ENCODE data around the gene IGSF23. TPM values are rescaled to one million over a fixed set of nuclear protein-coding genes. Genes with fewer than 3 reads are reported as not detected.

IGSF23 gene
- total RNA-seq, 1 donor from 2014 or later: not detected

DNA sequence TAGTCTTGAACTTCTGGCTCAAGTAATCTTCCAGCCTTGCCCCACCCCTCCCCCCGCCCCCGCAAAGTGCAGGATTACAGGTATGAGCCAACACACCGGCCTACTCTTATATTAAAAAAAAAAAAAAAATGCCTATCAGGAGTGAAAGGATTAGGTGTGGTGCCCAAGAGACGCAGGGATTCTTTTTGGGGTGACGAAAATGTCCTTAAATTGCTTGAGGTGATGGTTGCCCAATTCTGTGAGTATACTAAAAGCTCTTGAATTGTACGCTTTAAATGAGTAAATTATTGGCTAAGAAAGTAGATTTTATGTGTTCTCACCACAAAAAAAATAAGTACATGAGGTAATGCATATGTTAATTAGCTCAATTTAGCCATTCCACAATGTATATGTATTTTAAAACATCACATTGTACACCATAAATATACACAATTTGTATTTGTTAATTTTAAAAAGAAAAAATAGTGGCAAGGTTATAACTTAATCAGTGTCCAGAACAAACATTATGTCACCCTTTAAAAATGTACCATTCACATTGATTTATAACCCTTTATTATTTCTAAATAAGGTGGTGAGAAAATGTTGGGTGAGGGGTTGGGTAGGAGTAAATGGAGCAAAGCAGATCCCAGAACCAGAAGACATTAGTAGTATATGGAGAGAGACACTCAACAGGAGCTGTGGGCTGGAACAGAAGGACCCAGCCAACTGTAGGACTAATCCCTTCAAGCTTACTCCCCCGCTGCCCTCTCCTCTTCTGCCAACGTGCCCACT lies 3.9 kb downstream of the IGSF23 start:
- H3K27ac Mint-ChIP-seq: no peak overlapping the region
- H3K4me2 ChIP-seq: no peak overlapping the region
- no peak overlapping the region for H3K4me3 Mint-ChIP-seq
- H2AFZ ChIP-seq (replicated peaks): no peak overlapping the region
- no peaks in the 10 kb centered on the region for H3K36me3 Mint-ChIP-seq
- H3K4me1 Mint-ChIP-seq: no peaks in the 10 kb centered on the region
- H3K79me2 ChIP-seq (ENCODE audit: low read depth): no peaks in the 10 kb centered on the region
- no peaks in the 10 kb centered on the region for H3F3A ChIP-seq (ENCODE audit: low read depth)
- no peak for DNase-seq (ENCODE audit: low spot score)
- no peaks in the 10 kb centered on the region for H3K36me3 ChIP-seq
- no peaks in the 10 kb centered on the region for H4K20me1 ChIP-seq (ENCODE audit: low read depth)
- no peak overlapping the region for H3K9ac ChIP-seq
- no peaks in the 10 kb centered on the region for H3K9me3 Mint-ChIP-seq
- TF ChIP-seq, protein P1, sequence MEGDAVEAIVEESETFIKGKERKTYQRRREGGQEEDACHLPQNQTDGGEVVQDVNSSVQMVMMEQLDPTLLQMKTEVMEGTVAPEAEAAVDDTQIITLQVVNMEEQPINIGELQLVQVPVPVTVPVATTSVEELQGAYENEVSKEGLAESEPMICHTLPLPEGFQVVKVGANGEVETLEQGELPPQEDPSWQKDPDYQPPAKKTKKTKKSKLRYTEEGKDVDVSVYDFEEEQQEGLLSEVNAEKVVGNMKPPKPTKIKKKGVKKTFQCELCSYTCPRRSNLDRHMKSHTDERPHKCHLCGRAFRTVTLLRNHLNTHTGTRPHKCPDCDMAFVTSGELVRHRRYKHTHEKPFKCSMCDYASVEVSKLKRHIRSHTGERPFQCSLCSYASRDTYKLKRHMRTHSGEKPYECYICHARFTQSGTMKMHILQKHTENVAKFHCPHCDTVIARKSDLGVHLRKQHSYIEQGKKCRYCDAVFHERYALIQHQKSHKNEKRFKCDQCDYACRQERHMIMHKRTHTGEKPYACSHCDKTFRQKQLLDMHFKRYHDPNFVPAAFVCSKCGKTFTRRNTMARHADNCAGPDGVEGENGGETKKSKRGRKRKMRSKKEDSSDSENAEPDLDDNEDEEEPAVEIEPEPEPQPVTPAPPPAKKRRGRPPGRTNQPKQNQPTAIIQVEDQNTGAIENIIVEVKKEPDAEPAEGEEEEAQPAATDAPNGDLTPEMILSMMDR (IDR thresholded peaks at IDR 0.05): no peak
- TF ChIP-seq EZH2 (IDR thresholded peaks at IDR 0.05) (no peak), EZH2phosphoT487 (IDR thresholded peaks at IDR 0.05) (no peak)
- H3K4me1 ChIP-seq: no peaks in the 10 kb centered on the region
- peaks cover 4% of the 10 kb centered on the region for H3K27me3 Mint-ChIP-seq (ENCODE audit: insufficient read depth, low read depth)
- no peaks in the 10 kb centered on the region for H3K27me3 ChIP-seq
- no peaks in the 10 kb centered on the region for H3K9me3 ChIP-seq (ENCODE audit: low read depth)
- no peak overlapping the region for H3K4me3 ChIP-seq
- H3K27ac ChIP-seq: no peak overlapping the region

DNA sequence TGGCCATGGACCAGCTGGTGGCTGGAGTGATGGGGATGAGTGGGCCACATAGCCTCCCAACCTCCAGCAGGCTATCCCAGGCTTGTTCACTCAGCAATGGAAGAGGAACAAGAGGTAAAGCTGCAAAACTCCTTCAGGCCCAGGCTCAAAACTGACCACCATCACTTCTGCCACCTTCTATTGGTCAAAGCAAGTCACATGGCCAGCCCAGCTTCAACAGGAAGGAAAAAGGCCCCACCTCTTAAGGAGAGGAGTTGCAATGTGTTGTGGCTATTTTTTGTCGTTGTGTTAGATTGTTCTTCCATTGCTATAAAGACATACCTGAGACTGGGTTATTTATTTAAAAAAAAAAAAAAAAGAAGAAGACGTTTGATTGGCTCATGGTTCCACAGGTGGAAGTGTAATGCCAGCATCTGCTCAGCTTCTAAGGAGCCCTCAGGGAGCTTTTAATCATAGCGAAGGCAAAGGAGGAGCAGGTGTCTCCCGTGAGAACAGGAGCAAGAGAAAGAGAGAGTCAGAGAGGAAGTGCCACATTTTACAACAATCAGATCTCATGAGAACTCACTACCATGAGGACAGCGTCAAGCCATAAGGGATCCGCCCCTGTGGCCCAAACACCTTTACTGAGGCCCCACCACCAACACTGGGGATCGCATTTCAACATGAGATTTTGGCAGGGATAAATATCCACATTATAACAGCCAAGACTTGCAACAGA lies 5.4 kb downstream of the IGSF23 start:
- Histone ChIP-seq H2AFZ (replicated peaks) (no peak overlapping the region), H3K4me1 (no peaks in the 10 kb centered on the region), H3K79me2 (ENCODE audit: low read depth) (no peaks in the 10 kb centered on the region), H3K9me3 (ENCODE audit: low read depth) (no peaks in the 10 kb centered on the region), H3K27ac (no peak overlapping the region), H3K9ac (no peak overlapping the region), H3K27me3 (no peaks in the 10 kb centered on the region), H3F3A (ENCODE audit: low read depth) (no peaks in the 10 kb centered on the region), H3K4me2 (no peak overlapping the region), H4K20me1 (ENCODE audit: low read depth) (no peaks in the 10 kb centered on the region), H3K36me3 (no peaks in the 10 kb centered on the region), H3K4me3 (no peak overlapping the region)
- Mint-ChIP-seq H3K27me3 (ENCODE audit: insufficient read depth, low read depth) (peaks cover 4% of the 10 kb centered on the region), H3K27ac (no peak overlapping the region), H3K36me3 (no peaks in the 10 kb centered on the region), H3K9me3 (no peaks in the 10 kb centered on the region), H3K4me1 (no peaks in the 10 kb centered on the region), H3K4me3 (no peak overlapping the region)
- TF ChIP-seq, protein P1 (IDR thresholded peaks at IDR 0.05): no peak
- TF ChIP-seq EZH2phosphoT487 (IDR thresholded peaks at IDR 0.05) (no peak), EZH2 (IDR thresholded peaks at IDR 0.05) (no peak)
- DNase-seq (ENCODE audit: low spot score): no peak

DNA sequence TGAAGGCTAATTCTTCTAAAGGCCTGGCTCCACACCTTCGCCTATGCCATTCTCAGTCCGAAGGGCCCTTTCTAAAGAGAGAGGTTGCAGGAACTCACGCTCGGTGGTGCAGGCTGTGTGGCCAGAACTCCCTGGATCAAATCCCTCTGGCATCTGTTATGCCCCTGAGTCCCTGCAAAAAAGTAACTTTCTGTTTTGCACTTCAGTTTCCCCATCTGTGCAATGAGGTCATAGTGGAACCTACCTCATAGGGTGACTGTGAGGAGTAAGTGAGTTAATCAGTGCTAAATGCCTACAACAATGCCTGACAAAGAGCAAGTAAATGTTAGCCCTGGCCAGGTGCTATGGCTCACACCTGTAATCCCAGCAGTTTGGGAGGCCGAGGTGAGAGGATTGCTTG lies 7.3 kb downstream of the IGSF23 start:
- Histone ChIP-seq H4K20me1 (ENCODE audit: low read depth) (no peaks in the 10 kb centered on the region), H3K4me3 (no peak overlapping the region), H3K4me2 (no peak overlapping the region), H3K27ac (no peak overlapping the region), H3K79me2 (ENCODE audit: low read depth) (no peaks in the 10 kb centered on the region), H2AFZ (replicated peaks) (no peak overlapping the region), H3K9ac (no peak overlapping the region), H3K4me1 (no peaks in the 10 kb centered on the region), H3K27me3 (no peaks in the 10 kb centered on the region), H3F3A (ENCODE audit: low read depth) (no peaks in the 10 kb centered on the region), H3K36me3 (no peaks in the 10 kb centered on the region), H3K9me3 (ENCODE audit: low read depth) (no peaks in the 10 kb centered on the region)
- no peak for DNase-seq (ENCODE audit: low spot score)
- Mint-ChIP-seq H3K4me3 (no peak overlapping the region), H3K4me1 (no peaks in the 10 kb centered on the region), H3K9me3 (no peaks in the 10 kb centered on the region), H3K27me3 (ENCODE audit: insufficient read depth, low read depth) (peaks cover 2% of the 10 kb centered on the region), H3K27ac (no peak overlapping the region), H3K36me3 (no peaks in the 10 kb centered on the region)
- TF ChIP-seq, protein P1 (IDR thresholded peaks at IDR 0.05): no peak
- TF ChIP-seq EZH2 (IDR thresholded peaks at IDR 0.05) (no peak), EZH2phosphoT487 (IDR thresholded peaks at IDR 0.05) (no peak)
